GM19043 (cell line): ENCODE measurements around the gene DACH2.

ENCODE experiments used
- ATAC-seq: cut with Tn5 transposase; IDR thresholded peaks from one replicate; pipeline ENCODE4 v1.9.1; 2021; ENCODE audit warnings: low read depth; ENCODE audit not compliant: unreplicated experiment

The DACH2 gene

GRCh38 chrX:86263526-86263925, 115.3 kb downstream of the DACH2 start:
- ATAC-seq: no peak

- ATAC-seq: no peak
These were observed 147.0 kb downstream of the DACH2 start for GRCh38 chrX:86295293-86295692.

GRCh38 chrX:86322913-86323312, 174.7 kb downstream of the DACH2 start:
- ATAC-seq: no peak

GRCh38 chrX:86329174-86329573, 180.9 kb downstream of the DACH2 start:
- ATAC-seq: no peak

- ATAC-seq: no peak
These were observed 200.4 kb downstream of the DACH2 start for GRCh38 chrX:86348669-86349068.

- no peak for ATAC-seq
These were observed 200.9 kb downstream of the DACH2 start for GRCh38 chrX:86349115-86349514.

GRCh38 chrX:86369847-86370630, 221.8 kb downstream of the DACH2 start:
- ATAC-seq: no peak

- no peak for ATAC-seq
These were observed 222.7 kb downstream of the DACH2 start for GRCh38 chrX:86370927-86371326.

GRCh38 chrX:86379209-86379608, 231.0 kb downstream of the DACH2 start:
- no peak for ATAC-seq

GRCh38 chrX:86383681-86384540, 235.7 kb downstream of the DACH2 start:
- no peak for ATAC-seq

- no peak for ATAC-seq
These were observed 259.1 kb downstream of the DACH2 start for GRCh38 chrX:86407371-86407770.

- no peak for ATAC-seq
These were observed 273.5 kb downstream of the DACH2 start for GRCh38 chrX:86421771-86422170.

- no peak for ATAC-seq
These were observed 287.9 kb downstream of the DACH2 start for GRCh38 chrX:86436116-86436515.

GRCh38 chrX:86455495-86455894, 307.2 kb downstream of the DACH2 start:
- ATAC-seq: no peak

- no peak for ATAC-seq
These were observed 312.5 kb downstream of the DACH2 start for GRCh38 chrX:86460760-86461159.

GRCh38 chrX:86504297-86504696, 356.0 kb downstream of the DACH2 start:
- no peak for ATAC-seq

- ATAC-seq: no peak
These were observed 359.1 kb downstream of the DACH2 start for GRCh38 chrX:86507331-86507730.

GRCh38 chrX:86579777-86580176, 431.5 kb downstream of the DACH2 start:
- no peak for ATAC-seq

GRCh38 chrX:86604607-86605006, 456.4 kb downstream of the DACH2 start:
- ATAC-seq: no peak

- no peak for ATAC-seq
These were observed 548.7 kb downstream of the DACH2 start for GRCh38 chrX:86696951-86697350.

GRCh38 chrX:86711531-86712180, 563.4 kb downstream of the DACH2 start:
- no peak for ATAC-seq
